A549 (cell line): Measurements from ENCODE around the gene LNX2. TPM values are rescaled to one million over a fixed set of nuclear protein-coding genes. Genes with fewer than 3 reads are reported as not detected.

ENCODE experiments used
- ATAC-seq, 2 experiments: fragments of 200-7000 bp in 1 of 2; fragments of >200 bp in 1 of 2; cut with Nextera tagmentation in 1 of 2; cut with Tn5 transposase in 1 of 2; 3 replicates each; pipeline versions ENCODE4 v1.8.0 to v1.9.1; 2018 to 2020; ENCODE audit warnings: mild to moderate bottlenecking in 1 of 2, moderate library complexity in 1 of 2
- CTCF ChIA-PET: fragments of 300-600 bp; sonication (Branson Sonifier 250); formaldehyde crosslinking; extraction: SDS; loops from one replicate; lab custom pipeline; 2021; ENCODE audit warnings: antibody characterized with exemption, inconsistent platforms; lab: Yijun Ruan, JAX
- POLR2A ChIA-PET: fragments of 350-600 bp; formaldehyde crosslinking; extraction: SDS; loops from one replicate; lab custom pipeline; 2021; ENCODE audit warnings: antibody characterized with exemption, inconsistent platforms; lab: Yijun Ruan, JAX
- DNase-seq, 2 experiments: peaks; one replicate each; pipeline versions ENCODE4 v3.0.0 to v3.0.0-alpha.2; 2011 to 2016; ENCODE audit warnings: low read depth in 1 of 2, low spot score in 1 of 2
- FAIRE-seq: peaks from 2 replicates; lab custom pipeline; 2011; peaks lifted over from hg19 to GRCh38; lab: Jason Lieb, UNC
- H3K27ac ChIP-seq, 2 experiments: fragments of >200 bp; sonication (Bioruptor Twin); formaldehyde crosslinking; 3 replicates each; pipeline ENCODE4 v1.5.1; 2016 to 2017
- H3K4me1 ChIP-seq: fragments of >200 bp; sonication (Bioruptor Twin); formaldehyde crosslinking; 3 replicates; pipeline ENCODE4 v1.6.1; 2016
- H3K4me2 ChIP-seq: fragments of >200 bp; sonication (Bioruptor Twin); formaldehyde crosslinking; 3 replicates; pipeline ENCODE4 v1.6.1; 2016
- H3K4me3 ChIP-seq: fragments of >200 bp; sonication (Bioruptor Twin); formaldehyde crosslinking; 3 replicates; pipeline ENCODE4 v1.5.1; 2016
- H3K9me3 ChIP-seq: fragments of >200 bp; sonication (Bioruptor Twin); formaldehyde crosslinking; 3 replicates; pipeline ENCODE4 v1.6.1; 2016
- BHLHE40 ChIP-seq: IDR thresholded peaks from 2 replicates; pipeline ENCODE4 v1.6.1; 2012; ENCODE audit warnings: low read depth, low read length, inconsistent platforms
- CBX2 ChIP-seq: fragments of 200-600 bp; sonication (generic); IDR thresholded peaks from 2 replicates; pipeline ENCODE4 v1.6.1; 2016; ENCODE audit warnings: low read depth, mild to moderate bottlenecking, borderline replicate concordance
- EHMT2 ChIP-seq: fragments of 200-600 bp; sonication (generic); IDR thresholded peaks from 2 replicates; pipeline ENCODE4 v1.6.1; 2016; ENCODE audit warnings: antibody characterized with exemption, low read depth, mild to moderate bottlenecking, moderate library complexity
- ESRRA ChIP-seq: fragments of 150-350 bp; IDR thresholded peaks from 2 replicates; pipeline ENCODE4 v1.6.1; 2014; ENCODE audit warnings: mild to moderate bottlenecking, low read length, borderline replicate concordance
- FOSL2 ChIP-seq, 2 experiments: fragments of 450-650 bp in 1 of 2; fragments of >200 bp in 1 of 2; sonication (Bioruptor Twin) in 1 of 2; formaldehyde crosslinking; IDR thresholded peaks; 2 replicates each; pipeline versions ENCODE4 v1.5.0 to v1.6.1; 2016 to 2020; ENCODE audit warnings: mild to moderate bottlenecking in 1 of 2, moderate library complexity in 1 of 2
- FOXS1 ChIP-seq: fragments of 250-450 bp; sonication (Bioruptor Pico); IDR thresholded peaks from 2 replicates; pipeline ENCODE4 v1.5.0; 2020; ENCODE audit warnings: mild to moderate bottlenecking, moderate library complexity
- HOXA7 ChIP-seq: fragments of 250-450 bp; sonication (Bioruptor Pico); IDR thresholded peaks from 2 replicates; pipeline ENCODE4 v1.5.0; 2020; ENCODE audit warnings: mild to moderate bottlenecking, moderate library complexity
- HOXB5 ChIP-seq: fragments of 250-450 bp; sonication (Bioruptor Pico); IDR thresholded peaks from 2 replicates; pipeline ENCODE4 v1.5.0; 2020; ENCODE audit warnings: mild to moderate bottlenecking, moderate library complexity
- JUN ChIP-seq, 2 experiments: fragments of >200 bp; sonication (Bioruptor Twin); formaldehyde crosslinking; IDR thresholded peaks; 2 replicates in 1 of 2; 3 replicates in 1 of 2; pipeline ENCODE4 v1.6.1; 2016 to 2017
- KDM1A ChIP-seq: fragments of 200-600 bp; sonication (generic); IDR thresholded peaks from 2 replicates; pipeline ENCODE4 v1.6.1; 2016; ENCODE audit warnings: low read depth, mild to moderate bottlenecking
- MAZ ChIP-seq: fragments of 150-350 bp; IDR thresholded peaks from 2 replicates; pipeline ENCODE4 v1.6.1; 2014; ENCODE audit warnings: antibody characterized with exemption, low read depth, low read length, borderline replicate concordance
- NR3C1 ChIP-seq: fragments of >200 bp; sonication (Bioruptor Twin); formaldehyde crosslinking; IDR thresholded peaks from 3 replicates; pipeline ENCODE4 v1.6.1; 2017
- POLR2A ChIP-seq: IDR thresholded peaks from 2 replicates; pipeline ENCODE4 v1.6.1; 2012; ENCODE audit warnings: mild to moderate bottlenecking, low read length
- POLR2AphosphoS2 ChIP-seq: conservative IDR thresholded peaks from 2 replicates; pipeline ENCODE4 v1.6.1; 2012; ENCODE audit warnings: low read length, improper control_type of control experiment, inconsistent platforms
- RARB ChIP-seq: fragments of 250-450 bp; sonication (Bioruptor Pico); IDR thresholded peaks from 2 replicates; pipeline ENCODE4 v1.8.0; 2021; ENCODE audit warnings: mild to moderate bottlenecking, moderate library complexity
- RFX5 ChIP-seq: fragments of 450-650 bp; IDR thresholded peaks from 2 replicates; pipeline ENCODE4 v1.7.1; 2014; ENCODE audit warnings: antibody characterized with exemption, mild to moderate bottlenecking, moderate library complexity
- RNF2 ChIP-seq: fragments of 200-600 bp; sonication (generic); IDR thresholded peaks from 2 replicates; pipeline ENCODE4 v1.6.1; 2016; ENCODE audit warnings: low read depth, mild to moderate bottlenecking, antibody characterized with exemption, moderate library complexity, borderline replicate concordance
- TFCP2L1 ChIP-seq: fragments of 250-450 bp; sonication (Bioruptor Pico); IDR thresholded peaks from 2 replicates; pipeline ENCODE4 v1.5.0; 2021; ENCODE audit warnings: mild to moderate bottlenecking
- ZNF302 ChIP-seq: fragments of 250-450 bp; sonication (Bioruptor Pico); IDR thresholded peaks from 2 replicates; pipeline ENCODE4 v1.9.0; 2021; ENCODE audit warnings: inconsistent platforms, mild to moderate bottlenecking, moderate library complexity
- ZSCAN20 ChIP-seq: fragments of 250-450 bp; sonication (Bioruptor Pico); IDR thresholded peaks from 2 replicates; pipeline ENCODE4 v1.8.0; 2022; ENCODE audit warnings: mild to moderate bottlenecking, moderate library complexity
- WGBS: methylation state at CpG from one replicate; pipeline ENCODE4 v1.1.6; 2017; ENCODE audit errors: missing lambda C conversion rate; 5-methylcytosine and 5-hydroxymethylcytosine counted together
- polyA plus RNA-seq, 4 experiments: library from polyadenylated mRNA; depleted of rRNA in 3 of 4; stranded (reverse); fragments of >200 nt; fragmentation: RNase III in 1 of 4; extraction: RNeasy Plus Mini Kit Qiagen cat#74134 plus additional on column Dnase treatment in 1 of 4; gene quantifications; 2 replicates in 3 of 4; 3 replicates in 1 of 4; pipeline ENCODE4 v1.2.3, GENCODE V29; 2011 to 2017
- TF ChIP-seq, protein P1 (sequence below): fragments of 450-650 bp; IDR thresholded peaks from 2 replicates; pipeline ENCODE4 v1.6.1; 2014; ENCODE audit warnings: antibody characterized with exemption
- TF ChIP-seq, protein P2 (sequence below): IDR thresholded peaks from 2 replicates; pipeline ENCODE4 v1.6.1; 2012
- TF ChIP-seq, protein P3 (sequence below): fragments of 250-450 bp; sonication (Bioruptor Pico); IDR thresholded peaks from 2 replicates; pipeline ENCODE4 v1.5.0; 2020; ENCODE audit warnings: low read depth, mild to moderate bottlenecking, moderate library complexity
- TF ChIP-seq, protein P4 (sequence below): fragments of 250-450 bp; sonication (Bioruptor Pico); IDR thresholded peaks from 2 replicates; pipeline ENCODE4 v1.5.0; 2021; ENCODE audit warnings: mild to moderate bottlenecking, moderate library complexity, borderline replicate concordance

The LNX2 gene
- polyA plus RNA-seq, 2 of the 4 experiments (the other 2 are of a cell fraction), result 3.3 to 6.3 TPM

DNA sequence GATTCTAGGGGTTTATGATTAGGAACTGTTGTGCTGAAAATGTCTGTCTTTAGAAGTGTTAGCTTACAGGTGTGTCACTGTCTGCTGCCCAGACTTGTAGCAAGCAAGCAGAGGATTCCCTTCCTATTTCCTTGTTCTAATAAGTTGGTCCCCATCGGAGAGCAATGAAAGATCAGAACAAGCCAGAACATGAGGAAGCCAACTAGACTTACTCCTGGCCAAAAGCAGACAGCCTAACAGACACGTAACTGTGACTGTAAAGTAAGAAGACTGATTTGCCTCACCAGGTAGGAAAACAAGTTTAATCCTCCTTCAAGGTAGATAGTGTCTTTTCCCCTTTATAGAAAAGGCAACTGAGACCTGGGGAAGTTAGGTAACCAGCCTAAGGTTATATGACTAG is 13.9 kb upstream of the LNX2 start:
- Histone ChIP-seq H3K4me2 (no peak overlapping the region), H3K4me1 (no peaks in the 10 kb centered on the region), H3K4me3 (no peak overlapping the region), H3K27ac (no peak overlapping the region), H3K9me3 (no peaks in the 10 kb centered on the region)
- WGBS, result 88% methylated on average over 2 of the region's 2 CpGs
- ATAC-seq, result no peak
- TF ChIP-seq BHLHE40, result no peak
- TF ChIP-seq, protein P1, sequence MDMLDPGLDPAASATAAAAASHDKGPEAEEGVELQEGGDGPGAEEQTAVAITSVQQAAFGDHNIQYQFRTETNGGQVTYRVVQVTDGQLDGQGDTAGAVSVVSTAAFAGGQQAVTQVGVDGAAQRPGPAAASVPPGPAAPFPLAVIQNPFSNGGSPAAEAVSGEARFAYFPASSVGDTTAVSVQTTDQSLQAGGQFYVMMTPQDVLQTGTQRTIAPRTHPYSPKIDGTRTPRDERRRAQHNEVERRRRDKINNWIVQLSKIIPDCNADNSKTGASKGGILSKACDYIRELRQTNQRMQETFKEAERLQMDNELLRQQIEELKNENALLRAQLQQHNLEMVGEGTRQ, result no peak
- TF ChIP-seq ESRRA, result no peak
- TF ChIP-seq HOXA7 (CRISPR knock-in tag), result no peak
- no peak for TF ChIP-seq TFCP2L1 (CRISPR knock-in tag)
- TF ChIP-seq NR3C1, result no peak
- ChIA-PET CTCF (no interaction called here), POLR2A (no interaction called here)
- DNase-seq, result no peak
- no peak for FAIRE-seq

DNA sequence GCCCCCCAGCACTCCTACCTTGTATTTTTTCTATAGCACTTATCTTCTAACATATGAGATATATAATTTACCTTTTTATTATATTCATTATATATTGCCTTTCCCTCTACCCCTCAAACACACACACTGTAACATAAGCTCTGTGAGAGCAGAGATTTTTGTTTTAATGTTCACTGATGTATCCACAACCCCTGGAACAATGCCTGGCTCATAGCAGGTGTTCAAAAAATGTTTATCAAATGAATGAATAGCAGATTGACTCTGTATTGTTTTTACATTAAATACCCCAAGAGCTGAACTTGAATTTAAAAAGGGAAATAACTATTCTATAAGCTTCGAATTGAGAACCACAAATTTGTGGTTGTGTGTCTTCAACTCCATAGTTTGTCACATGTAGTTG is 12.3 kb upstream of the LNX2 start:
- no peak overlapping the region for H3K4me3 ChIP-seq
- TF ChIP-seq ESRRA (no peak), RNF2 (no peak), FOXS1 (CRISPR knock-in tag) (no peak), RARB (CRISPR knock-in tag) (no peak), ZNF302 (CRISPR knock-in tag) (no peak), POLR2AphosphoS2 (no peak), FOSL2 (IDR thresholded peaks at IDR 0.05) (no peak), FOSL2 (CRISPR knock-in tag; IDR thresholded peaks at IDR 0.05) (no peak), RFX5 (no peak), HOXA7 (CRISPR knock-in tag) (no peak), EHMT2 (no peak), MAZ (no peak), HOXB5 (CRISPR knock-in tag) (no peak), KDM1A (no peak), POLR2A (no peak), CBX2 (no peak), ZSCAN20 (no peak), JUN (IDR thresholded peaks at IDR 0.05) (no peak)
- TF ChIP-seq, protein P2, sequence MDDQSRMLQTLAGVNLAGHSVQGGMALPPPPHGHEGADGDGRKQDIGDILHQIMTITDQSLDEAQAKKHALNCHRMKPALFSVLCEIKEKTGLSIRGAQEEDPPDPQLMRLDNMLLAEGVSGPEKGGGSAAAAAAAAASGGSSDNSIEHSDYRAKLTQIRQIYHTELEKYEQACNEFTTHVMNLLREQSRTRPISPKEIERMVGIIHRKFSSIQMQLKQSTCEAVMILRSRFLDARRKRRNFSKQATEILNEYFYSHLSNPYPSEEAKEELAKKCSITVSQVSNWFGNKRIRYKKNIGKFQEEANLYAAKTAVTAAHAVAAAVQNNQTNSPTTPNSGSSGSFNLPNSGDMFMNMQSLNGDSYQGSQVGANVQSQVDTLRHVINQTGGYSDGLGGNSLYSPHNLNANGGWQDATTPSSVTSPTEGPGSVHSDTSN, result no peak
- TF ChIP-seq, protein P3, sequence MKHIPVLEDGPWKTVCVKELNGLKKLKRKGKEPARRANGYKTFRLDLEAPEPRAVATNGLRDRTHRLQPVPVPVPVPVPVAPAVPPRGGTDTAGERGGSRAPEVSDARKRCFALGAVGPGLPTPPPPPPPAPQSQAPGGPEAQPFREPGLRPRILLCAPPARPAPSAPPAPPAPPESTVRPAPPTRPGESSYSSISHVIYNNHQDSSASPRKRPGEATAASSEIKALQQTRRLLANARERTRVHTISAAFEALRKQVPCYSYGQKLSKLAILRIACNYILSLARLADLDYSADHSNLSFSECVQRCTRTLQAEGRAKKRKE, result no peak
- TF ChIP-seq, protein P4, sequence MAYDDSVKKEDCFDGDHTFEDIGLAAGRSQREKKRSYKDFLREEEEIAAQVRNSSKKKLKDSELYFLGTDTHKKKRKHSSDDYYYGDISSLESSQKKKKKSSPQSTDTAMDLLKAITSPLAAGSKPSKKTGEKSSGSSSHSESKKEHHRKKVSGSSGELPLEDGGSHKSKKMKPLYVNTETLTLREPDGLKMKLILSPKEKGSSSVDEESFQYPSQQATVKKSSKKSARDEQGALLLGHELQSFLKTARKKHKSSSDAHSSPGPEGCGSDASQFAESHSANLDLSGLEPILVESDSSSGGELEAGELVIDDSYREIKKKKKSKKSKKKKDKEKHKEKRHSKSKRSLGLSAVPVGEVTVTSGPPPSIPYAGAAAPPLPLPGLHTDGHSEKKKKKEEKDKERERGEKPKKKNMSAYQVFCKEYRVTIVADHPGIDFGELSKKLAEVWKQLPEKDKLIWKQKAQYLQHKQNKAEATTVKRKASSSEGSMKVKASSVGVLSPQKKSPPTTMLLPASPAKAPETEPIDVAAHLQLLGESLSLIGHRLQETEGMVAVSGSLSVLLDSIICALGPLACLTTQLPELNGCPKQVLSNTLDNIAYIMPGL (CRISPR knock-in tag), result no peak
- TF ChIP-seq, all 56 proteins: peak for 0
- FAIRE-seq (no peak), ATAC-seq (no peak), DNase-seq (no peak)
- CTCF ChIA-PET, result interaction anchor here (1.4 kb wide), 1 partner anchor 10 kb away, joined by 3 read pairs; no protein-coding TSS in a partner anchor
- WGBS, result 85% methylated on average over 1 of the region's 1 CpG
- no peaks in the 10 kb centered on the region for H3K4me1 ChIP-seq
- H3K4me2 ChIP-seq, result no peak overlapping the region
- no peaks in the 10 kb centered on the region for H3K9me3 ChIP-seq
- no peak overlapping the region for H3K27ac ChIP-seq
- POLR2A ChIA-PET, result no interaction called here
